ENCODE measurements around the gene SLC26A2.

GRCh38 chr5:149960272-149961185 is at the start of gene SLC26A2:
- TF ChIP-seq, protein P1, sequence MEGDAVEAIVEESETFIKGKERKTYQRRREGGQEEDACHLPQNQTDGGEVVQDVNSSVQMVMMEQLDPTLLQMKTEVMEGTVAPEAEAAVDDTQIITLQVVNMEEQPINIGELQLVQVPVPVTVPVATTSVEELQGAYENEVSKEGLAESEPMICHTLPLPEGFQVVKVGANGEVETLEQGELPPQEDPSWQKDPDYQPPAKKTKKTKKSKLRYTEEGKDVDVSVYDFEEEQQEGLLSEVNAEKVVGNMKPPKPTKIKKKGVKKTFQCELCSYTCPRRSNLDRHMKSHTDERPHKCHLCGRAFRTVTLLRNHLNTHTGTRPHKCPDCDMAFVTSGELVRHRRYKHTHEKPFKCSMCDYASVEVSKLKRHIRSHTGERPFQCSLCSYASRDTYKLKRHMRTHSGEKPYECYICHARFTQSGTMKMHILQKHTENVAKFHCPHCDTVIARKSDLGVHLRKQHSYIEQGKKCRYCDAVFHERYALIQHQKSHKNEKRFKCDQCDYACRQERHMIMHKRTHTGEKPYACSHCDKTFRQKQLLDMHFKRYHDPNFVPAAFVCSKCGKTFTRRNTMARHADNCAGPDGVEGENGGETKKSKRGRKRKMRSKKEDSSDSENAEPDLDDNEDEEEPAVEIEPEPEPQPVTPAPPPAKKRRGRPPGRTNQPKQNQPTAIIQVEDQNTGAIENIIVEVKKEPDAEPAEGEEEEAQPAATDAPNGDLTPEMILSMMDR (IDR thresholded peaks at IDR 0.05): no peak
- TF ChIP-seq POLR2A (IDR thresholded peaks at IDR 0.05): peak; percentile 87
